Mesenchymal stem cell (in vitro differentiated cells and primary cell): ENCODE results near the gene GPR27.

ENCODE experiments used
- DNase-seq: peaks from one replicate; pipeline ENCODE4 v3.0.0-alpha.2; 2013
- H2AFZ ChIP-seq: one replicate; pipeline ENCODE4 v1.6.1; 2013; ENCODE audit warnings: low read depth, mild to moderate bottlenecking, control low read depth, inconsistent platforms, low read length, moderate library complexity
- H2AK5ac ChIP-seq: 2 replicates; pipeline ENCODE4 v1.6.1; 2013; ENCODE audit warnings: low read length, moderate library complexity, mild to moderate bottlenecking, inconsistent platforms; ENCODE audit not compliant: severe bottlenecking
- H2BK120ac ChIP-seq: one replicate; pipeline ENCODE4 v1.6.1; 2013; ENCODE audit warnings: low read depth, mild to moderate bottlenecking, inconsistent platforms, low read length, moderate library complexity
- H2BK12ac ChIP-seq, 2 experiments: one replicate each; pipeline ENCODE4 v1.6.1; 2013; ENCODE audit warnings: inconsistent platforms in 2 of 2, low read length in 2 of 2, mild to moderate bottlenecking in 2 of 2, moderate library complexity in 2 of 2, control low read depth in 1 of 2
- H2BK15ac ChIP-seq: one replicate; pipeline ENCODE4 v1.6.1; 2013; ENCODE audit warnings: mild to moderate bottlenecking, low read depth, inconsistent platforms; ENCODE audit not compliant: poor library complexity, severe bottlenecking
- H2BK5ac ChIP-seq: 2 replicates; pipeline ENCODE4 v1.6.1; 2013; ENCODE audit warnings: low read depth, mild to moderate bottlenecking, low read length, control low read depth, inconsistent platforms; ENCODE audit not compliant: poor library complexity, severe bottlenecking
- H3K14ac ChIP-seq, 2 experiments: one replicate each; pipeline ENCODE4 v1.6.1; 2013; ENCODE audit warnings: inconsistent platforms in 2 of 2, low read length in 2 of 2, control low read depth in 1 of 2, mild to moderate bottlenecking in 1 of 2, moderate library complexity in 1 of 2
- H3K18ac ChIP-seq, 2 experiments: one replicate each; pipeline ENCODE4 v1.6.1; 2013; ENCODE audit warnings: inconsistent platforms in 2 of 2, low read length in 2 of 2, control low read depth in 1 of 2, low read depth in 1 of 2, mild to moderate bottlenecking in 1 of 2
- H3K23ac ChIP-seq, 2 experiments: one replicate each; pipeline ENCODE4 v1.6.1; 2013; ENCODE audit warnings: inconsistent platforms in 2 of 2, low read length in 2 of 2, mild to moderate bottlenecking in 2 of 2, moderate library complexity in 2 of 2, control low read depth in 1 of 2
- H3K27ac ChIP-seq: 2 replicates; pipeline ENCODE4 v1.5.1; 2013; ENCODE audit warnings: mild to moderate bottlenecking, moderate library complexity, low read length, control low read depth, inconsistent platforms; ENCODE audit not compliant: poor library complexity, severe bottlenecking
- H3K27me3 ChIP-seq, 2 experiments: 2 replicates each; pipeline versions ENCODE4 v1.6.1 to v1.7.0; 2013; ENCODE audit warnings: low read length in 2 of 2, mild to moderate bottlenecking in 2 of 2, moderate library complexity in 2 of 2, control low read depth in 1 of 2, inconsistent platforms in 1 of 2; ENCODE audit not compliant: control insufficient read depth in 1 of 2, insufficient read depth in 1 of 2
- H3K36me3 ChIP-seq, 2 experiments: 2 replicates each; pipeline versions ENCODE4 v1.6.1 to v1.7.0; 2013; ENCODE audit warnings: low read length in 2 of 2, control low read depth in 1 of 2, inconsistent platforms in 1 of 2, low read depth in 1 of 2, mild to moderate bottlenecking in 1 of 2; ENCODE audit not compliant: insufficient read depth in 2 of 2, control insufficient read depth in 1 of 2
- H3K4ac ChIP-seq, 2 experiments: one replicate each; pipeline ENCODE4 v1.6.1; 2013; ENCODE audit warnings: inconsistent platforms in 2 of 2, low read length in 2 of 2, mild to moderate bottlenecking in 2 of 2, moderate library complexity in 2 of 2, control low read depth in 1 of 2, low read depth in 1 of 2
- H3K4me1 ChIP-seq: 2 replicates; pipeline ENCODE4 v1.6.1; 2013; ENCODE audit warnings: low read depth, low read length, control low read depth; ENCODE audit not compliant: control insufficient read depth, insufficient read depth
- H3K4me2 ChIP-seq: 2 replicates; pipeline ENCODE4 v1.6.1; 2013; ENCODE audit warnings: low read length, mild to moderate bottlenecking, inconsistent platforms; ENCODE audit not compliant: poor library complexity, severe bottlenecking
- H3K4me3 ChIP-seq, 2 experiments: 2 replicates each; pipeline versions ENCODE4 v1.5.1 to v1.7.0; 2013; ENCODE audit warnings: low read length in 2 of 2, mild to moderate bottlenecking in 2 of 2, control low read depth in 1 of 2, low read depth in 1 of 2; ENCODE audit not compliant: insufficient read depth in 1 of 2
- H3K79me1 ChIP-seq: replicated peaks from 2 replicates; pipeline ENCODE4 v1.6.1; 2013; ENCODE audit warnings: mild to moderate bottlenecking, control low read depth, low read length, inconsistent platforms; ENCODE audit not compliant: poor library complexity, severe bottlenecking
- H3K9ac ChIP-seq: 2 replicates; pipeline ENCODE4 v1.7.0; 2013; ENCODE audit warnings: mild to moderate bottlenecking, low read length, moderate library complexity
- H3K9me3 ChIP-seq: 2 replicates; pipeline ENCODE4 v1.7.0; 2013; ENCODE audit warnings: mild to moderate bottlenecking, low read length; ENCODE audit not compliant: control insufficient read depth
- H4K8ac ChIP-seq: one replicate; pipeline ENCODE4 v1.6.1; 2013; ENCODE audit warnings: inconsistent platforms, mild to moderate bottlenecking, low read length, moderate library complexity
- H4K91ac ChIP-seq: one replicate; pipeline ENCODE4 v1.6.1; 2013; ENCODE audit warnings: mild to moderate bottlenecking, low read length, inconsistent platforms
- WGBS: methylation state at CpG from one replicate; pipeline ENCODE4 v1.1.7; 2013; ENCODE audit warnings: mixed read lengths; 5-methylcytosine and 5-hydroxymethylcytosine counted together

The GPR27 gene

GRCh38 chr3:71725271-71725991, 28.2 kb upstream of the GPR27 start, which contains the start of gene EIF4E3:
TSS of gene EIF4E3 (minus strand) at chr3:71725402. CDS start at chr3:71725367, 35 bp downstream.
- H2BK120ac ChIP-seq = peak within 1 kb of the TSS; percentile 67
- peak within 1 kb of the TSS; percentile 64 to 74 for H3K18ac ChIP-seq
- H3K27ac ChIP-seq = no peak within 1 kb of the TSS
- peaks cover 4% of the 10 kb centered on the region for H3K79me1 ChIP-seq
- H3K4me3 ChIP-seq = peak within 1 kb of the TSS; percentile 82 to 93
- H2BK15ac ChIP-seq = peak within 1 kb of the TSS; percentile 57
- peak; percentile 20 for DNase-seq
- peak within 1 kb of the TSS; percentile 76 for H3K9ac ChIP-seq
- no peak within 1 kb of the TSS for H2BK5ac ChIP-seq
- H3K14ac ChIP-seq = peak within 1 kb of the TSS in 1 of 2 experiments; percentile 88
- H2AFZ ChIP-seq = peak within 1 kb of the TSS; percentile 96
- H3K9me3 ChIP-seq = no peaks in the 10 kb centered on the region
- 3% methylated on average over 45 of the region's 80 CpGs for WGBS
- H3K27me3 ChIP-seq = peaks cover 8 to 16% of the 10 kb centered on the region in 2 experiments
- no peak within 1 kb of the TSS for H2AK5ac ChIP-seq
- no peaks in the 10 kb centered on the region for H3K36me3 ChIP-seq
- H3K4ac ChIP-seq = peak within 1 kb of the TSS in 1 of 2 experiments; percentile 47
- H2BK12ac ChIP-seq = peak within 1 kb of the TSS; percentile 28 to 89
- peak within 1 kb of the TSS; percentile 64 for H4K91ac ChIP-seq
- H3K4me2 ChIP-seq = peak within 1 kb of the TSS; percentile 88
- peak within 1 kb of the TSS; percentile 81 for H4K8ac ChIP-seq
- peaks cover 10% of the 10 kb centered on the region for H3K4me1 ChIP-seq
- H3K23ac ChIP-seq = peak within 1 kb of the TSS in 1 of 2 experiments; percentile 97

GRCh38 chr3:71726146-71726545, 27.5 kb upstream of the GPR27 start:
- Histone ChIP-seq H3K4me2 (no peak overlapping the region), H3K9ac (no peak overlapping the region), H3K4me1 (peaks cover 10% of the 10 kb centered on the region), H2AK5ac (no peak overlapping the region), H2BK5ac (no peak overlapping the region), H2BK120ac (no peak overlapping the region), H3K27me3 (peaks cover 8 to 16% of the 10 kb centered on the region in 2 experiments), H3K4ac (no peak overlapping the region), H3K14ac (no peak overlapping the region), H3K23ac (no peak overlapping the region), H2BK15ac (no peak overlapping the region), H4K8ac (no peak overlapping the region), H3K36me3 (no peaks in the 10 kb centered on the region), H3K18ac (no peak overlapping the region), H3K4me3 (no peak overlapping the region), H3K9me3 (no peaks in the 10 kb centered on the region), H2AFZ (no peak overlapping the region), H4K91ac (no peak overlapping the region), H3K27ac (no peak overlapping the region), H3K79me1 (peaks cover 4% of the 10 kb centered on the region), H2BK12ac (no peak overlapping the region)
- WGBS = 89% methylated on average over 8 of the region's 8 CpGs
- no peak for DNase-seq

- Histone ChIP-seq H2BK5ac (no peak overlapping the region), H2BK120ac (no peak overlapping the region), H3K4ac (no peak overlapping the region), H4K8ac (no peak overlapping the region), H3K36me3 (no peaks in the 10 kb centered on the region), H2AK5ac (no peak overlapping the region), H2AFZ (no peak overlapping the region), H2BK12ac (peak overlapping the region in 1 of 2 experiments; percentile 61), H4K91ac (no peak overlapping the region), H3K79me1 (peaks cover 2% of the 10 kb centered on the region), H3K9me3 (no peaks in the 10 kb centered on the region), H3K27me3 (peaks cover 7 to 12% of the 10 kb centered on the region in 2 experiments), H3K27ac (no peak overlapping the region), H3K4me2 (no peak overlapping the region), H3K9ac (no peak overlapping the region), H3K4me3 (no peak overlapping the region), H2BK15ac (no peak overlapping the region), H3K14ac (no peak overlapping the region), H3K18ac (no peak overlapping the region), H3K4me1 (peaks cover 10% of the 10 kb centered on the region), H3K23ac (no peak overlapping the region)
- WGBS = 18% methylated on average over 2 of the region's 4 CpGs
- DNase-seq = peak; percentile 56
Measured at GRCh38 chr3:71728632-71729342, 24.9 kb upstream of the GPR27 start.

GRCh38 chr3:71732637-71733036, 21.0 kb upstream of the GPR27 start:
- Histone ChIP-seq H3K4me2 (no peak overlapping the region), H3K27me3 (peaks cover 12 to 20% of the 10 kb centered on the region in 2 experiments), H2BK120ac (no peak overlapping the region), H3K79me1 (no peaks in the 10 kb centered on the region), H2BK12ac (no peak overlapping the region), H3K23ac (no peak overlapping the region), H3K4me1 (no peaks in the 10 kb centered on the region), H2BK5ac (no peak overlapping the region), H2BK15ac (no peak overlapping the region), H3K36me3 (no peaks in the 10 kb centered on the region), H2AFZ (no peak overlapping the region), H3K4ac (no peak overlapping the region), H4K91ac (no peak overlapping the region), H3K4me3 (no peak overlapping the region), H3K9ac (no peak overlapping the region), H4K8ac (no peak overlapping the region), H3K27ac (no peak overlapping the region), H3K14ac (no peak overlapping the region), H3K9me3 (no peaks in the 10 kb centered on the region), H3K18ac (no peak overlapping the region), H2AK5ac (no peak overlapping the region)
- 93% methylated on average over 4 of the region's 4 CpGs for WGBS
- no peak for DNase-seq
